Lung (tissue), 12 donors: ENCODE results near the gene FEM1C. TPM values are rescaled to one million over a fixed set of nuclear protein-coding genes. Genes with fewer than 3 reads are reported as not detected.

Experiments used
- ATAC-seq: fragments of 200-7000 bp; cut with Tn5 transposase; one replicate; pipeline ENCODE4 v1.9.1; 2020; ENCODE audit warnings: moderate number of reproducible peaks; ENCODE audit not compliant: insufficient read depth, low FRiP score
- DNase-seq, 3 donors: peaks; one replicate each; pipeline ENCODE4 v3.0.0-alpha.2; 2013 to 2017
- H3K27ac ChIP-seq, 2 donors: one replicate each; pipeline ENCODE4 v1.5.1; 2013; ENCODE audit warnings: mild to moderate bottlenecking in 2 of 2, moderate library complexity in 2 of 2, control low read depth in 1 of 2, inconsistent platforms in 1 of 2, low read depth in 1 of 2, low read length in 1 of 2
- H3K27me3 ChIP-seq, 3 donors: one replicate each; pipeline ENCODE4 v1.5.1; 2013; ENCODE audit warnings: low read length in 2 of 3; ENCODE audit not compliant: control insufficient read depth in 3 of 3, insufficient read depth in 3 of 3
- H3K36me3 ChIP-seq, 4 donors: one replicate each; pipeline ENCODE4 v1.5.1; 2013; ENCODE audit warnings: low read length in 4 of 4, mild to moderate bottlenecking in 1 of 4, moderate library complexity in 1 of 4; ENCODE audit not compliant: control insufficient read depth in 4 of 4, insufficient read depth in 4 of 4
- H3K4me1 ChIP-seq, 5 donors: one replicate each; pipeline ENCODE4 v1.5.1; 2013; ENCODE audit warnings: low read length in 5 of 5, mild to moderate bottlenecking in 2 of 5, moderate library complexity in 1 of 5; ENCODE audit not compliant: control insufficient read depth in 5 of 5, insufficient read depth in 5 of 5
- H3K4me3 ChIP-seq: one replicate; pipeline ENCODE4 v1.5.1; 2013; ENCODE audit warnings: mild to moderate bottlenecking, control low read depth, moderate library complexity
- H3K9ac ChIP-seq, 2 donors: one replicate each; pipeline ENCODE4 v1.5.1; 2013; ENCODE audit warnings: low read length in 2 of 2, control low read depth in 1 of 2; ENCODE audit not compliant: insufficient read depth in 1 of 2
- H3K9me3 ChIP-seq, 4 donors: one replicate each; pipeline ENCODE4 v1.5.1; 2013; ENCODE audit warnings: low read length in 3 of 4, mild to moderate bottlenecking in 1 of 4, moderate library complexity in 1 of 4; ENCODE audit not compliant: control insufficient read depth in 4 of 4, insufficient read depth in 3 of 4
- WGBS, 2 donors: extraction: QIAGEN DNeasy Blood & Tissue Kit; methylation state at CpG; one replicate each; pipeline ENCODE4 v1.1.7; 2013; 5-methylcytosine and 5-hydroxymethylcytosine counted together
- polyA plus RNA-seq, 2 donors: library from polyadenylated mRNA; stranded (reverse); fragments of 200-250 nt; gene quantifications; one replicate each; pipeline ENCODE4 v1.2.1, GENCODE V29; 2013
- total RNA-seq, 2 donors: library from RNA; depleted of rRNA in 1 of 2; stranded (reverse); fragments of >200 nt in 1 of 2; gene quantifications; one replicate each; pipeline ENCODE4 v1.2.1, GENCODE V29; 2014 to 2021
- TF ChIP-seq, protein P1 (sequence below): IDR thresholded peaks from 2 replicates; pipeline ENCODE4 v1.5.1; 2012; ENCODE audit warnings: mild to moderate bottlenecking; ENCODE audit errors: control extremely low read depth, extremely low read depth
- donor health status: control.
- donor health status: control.
- donor health status: Bipolar disorder and iron deficiency.
- donor health status: healthy.
- donor health status: DM: yes; HTN: yes; CAD: no.

FEM1C gene
- total and polyA plus RNA-seq, 4 donors: 8.0 to 47.9 (median 19.2) TPM

DNA sequence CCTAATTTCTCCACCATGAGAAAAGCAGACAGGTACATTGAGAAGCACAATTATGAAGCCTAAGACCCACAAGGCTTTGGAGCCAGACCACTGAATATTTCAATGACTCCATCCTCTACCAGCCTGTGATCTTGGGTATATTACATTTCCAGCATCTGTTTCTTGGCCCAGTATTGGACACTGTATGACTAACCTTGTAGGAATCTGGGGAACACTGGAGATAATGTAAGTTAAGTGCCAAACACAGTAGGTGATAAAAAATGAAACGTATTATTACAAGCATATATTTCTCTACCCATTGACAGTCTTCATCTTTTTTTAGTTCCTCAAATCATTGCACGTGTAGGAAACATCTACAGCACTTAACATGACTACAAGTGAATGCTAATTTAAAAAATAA is 28.6 kb upstream of the FEM1C start:
- no peaks in the 10 kb centered on the region for H3K27me3 ChIP-seq
- peaks cover 0 to 4% (median 0%) of the 10 kb centered on the region in 4 donors for H3K36me3 ChIP-seq
- H3K27ac ChIP-seq: no peak overlapping the region
- ATAC-seq (no peak), DNase-seq (no peak)
- H3K4me1 ChIP-seq: peaks cover 0 to 1% (median 0%) of the 10 kb centered on the region in 5 donors
- TF ChIP-seq, protein P1, sequence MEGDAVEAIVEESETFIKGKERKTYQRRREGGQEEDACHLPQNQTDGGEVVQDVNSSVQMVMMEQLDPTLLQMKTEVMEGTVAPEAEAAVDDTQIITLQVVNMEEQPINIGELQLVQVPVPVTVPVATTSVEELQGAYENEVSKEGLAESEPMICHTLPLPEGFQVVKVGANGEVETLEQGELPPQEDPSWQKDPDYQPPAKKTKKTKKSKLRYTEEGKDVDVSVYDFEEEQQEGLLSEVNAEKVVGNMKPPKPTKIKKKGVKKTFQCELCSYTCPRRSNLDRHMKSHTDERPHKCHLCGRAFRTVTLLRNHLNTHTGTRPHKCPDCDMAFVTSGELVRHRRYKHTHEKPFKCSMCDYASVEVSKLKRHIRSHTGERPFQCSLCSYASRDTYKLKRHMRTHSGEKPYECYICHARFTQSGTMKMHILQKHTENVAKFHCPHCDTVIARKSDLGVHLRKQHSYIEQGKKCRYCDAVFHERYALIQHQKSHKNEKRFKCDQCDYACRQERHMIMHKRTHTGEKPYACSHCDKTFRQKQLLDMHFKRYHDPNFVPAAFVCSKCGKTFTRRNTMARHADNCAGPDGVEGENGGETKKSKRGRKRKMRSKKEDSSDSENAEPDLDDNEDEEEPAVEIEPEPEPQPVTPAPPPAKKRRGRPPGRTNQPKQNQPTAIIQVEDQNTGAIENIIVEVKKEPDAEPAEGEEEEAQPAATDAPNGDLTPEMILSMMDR: no peak
- no peak overlapping the region for H3K4me3 ChIP-seq
- no peaks in the 10 kb centered on the region for H3K9me3 ChIP-seq
- WGBS, 2 donors: 78 to 81% methylated on average over 2 of the region's 2 CpGs
- H3K9ac ChIP-seq: no peak overlapping the region

DNA sequence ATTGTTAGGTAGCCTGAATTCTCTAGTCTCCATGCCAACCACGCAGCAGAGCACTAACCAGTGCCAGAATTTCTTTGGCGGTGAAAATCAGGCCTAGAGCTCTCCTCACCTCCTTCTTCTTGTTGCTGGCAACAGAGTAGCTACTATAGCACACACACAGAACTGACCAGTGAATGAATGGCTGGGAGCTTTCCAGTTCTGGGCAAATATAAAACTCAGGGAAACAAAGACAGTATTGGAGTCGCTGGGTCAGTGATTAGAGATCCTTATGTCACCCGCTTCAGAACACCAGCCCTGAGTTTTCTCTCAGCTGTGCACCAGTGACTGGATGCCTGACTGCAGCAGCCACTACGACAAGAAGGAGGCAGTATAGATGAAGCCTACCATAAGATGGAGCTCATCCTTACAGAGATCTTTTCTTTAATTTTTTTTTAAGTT is 26.9 kb upstream of the FEM1C start:
- Histone ChIP-seq H3K27ac (no peak overlapping the region), H3K4me3 (no peak overlapping the region), H3K9me3 (no peaks in the 10 kb centered on the region), H3K36me3 (no peaks in the 10 kb centered on the region), H3K4me1 (peaks cover 0 to 1% (median 0%) of the 10 kb centered on the region in 5 donors), H3K27me3 (no peaks in the 10 kb centered on the region), H3K9ac (no peak overlapping the region)
- ATAC-seq: no peak
- peak in 2 of 3 donors; percentile 20 to 28 for DNase-seq
- TF ChIP-seq, protein P1: no peak
- 86 to 88% methylated on average over 5 of the region's 5 CpGs for WGBS, 2 donors

DNA sequence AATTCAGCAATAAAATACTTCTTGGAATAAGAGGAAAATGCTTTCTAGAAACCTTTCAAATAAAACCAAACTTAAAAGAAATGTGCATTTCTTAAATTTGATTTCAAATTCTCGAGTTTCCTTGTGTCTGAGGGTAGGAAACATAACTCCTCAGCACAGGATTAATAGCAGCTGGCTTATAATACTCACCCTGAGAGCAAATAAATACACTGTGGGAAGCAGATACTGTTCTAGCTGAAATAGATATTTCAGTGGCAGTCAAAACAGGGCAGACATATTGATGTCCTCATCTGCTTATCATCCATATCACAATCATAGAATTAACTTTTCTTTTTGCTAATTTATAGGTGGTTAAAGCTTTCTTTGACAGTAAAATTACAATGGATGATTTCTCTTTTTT is 24.1 kb upstream of the FEM1C start:
- no peaks in the 10 kb centered on the region for H3K36me3 ChIP-seq
- H3K9me3 ChIP-seq: no peaks in the 10 kb centered on the region
- H3K4me1 ChIP-seq: peaks cover 0 to 1% (median 0%) of the 10 kb centered on the region in 5 donors
- no peak overlapping the region for H3K27ac ChIP-seq
- ATAC-seq (no peak), DNase-seq (no peak)
- H3K4me3 ChIP-seq: no peak overlapping the region
- TF ChIP-seq, protein P1: no peak
- no peak overlapping the region for H3K9ac ChIP-seq
- WGBS, 2 donors: 82 to 89% methylated on average over 1 of the region's 1 CpG
- no peaks in the 10 kb centered on the region for H3K27me3 ChIP-seq

DNA sequence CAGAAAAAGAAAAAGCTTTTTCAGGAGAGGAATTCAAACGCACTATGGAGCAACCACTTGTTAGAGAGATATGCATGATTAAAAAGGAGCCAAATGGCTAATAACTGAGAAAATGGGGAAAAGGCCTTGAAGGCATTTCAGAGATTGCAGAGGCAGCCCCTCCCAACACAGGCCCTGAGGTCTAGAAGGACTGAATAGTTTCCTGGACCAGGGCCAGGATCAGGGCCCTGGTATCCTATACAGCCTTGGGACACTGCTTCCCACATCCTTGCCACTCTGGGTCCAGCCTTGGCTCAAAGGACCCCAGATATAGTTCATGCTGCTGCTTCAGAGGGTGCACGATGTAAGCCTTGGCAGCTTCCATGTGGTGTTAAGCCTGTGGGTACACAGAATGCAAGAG is 20.7 kb upstream of the FEM1C start:
- no peaks in the 10 kb centered on the region for H3K9me3 ChIP-seq
- ATAC-seq: no peak
- no peak for DNase-seq
- TF ChIP-seq, protein P1: no peak
- H3K9ac ChIP-seq: no peak overlapping the region
- 91 to 92% methylated on average over 2 of the region's 2 CpGs for WGBS, 2 donors
- no peaks in the 10 kb centered on the region for H3K4me1 ChIP-seq
- no peaks in the 10 kb centered on the region for H3K36me3 ChIP-seq
- no peak overlapping the region for H3K4me3 ChIP-seq
- H3K27me3 ChIP-seq: no peaks in the 10 kb centered on the region
- H3K27ac ChIP-seq: no peak overlapping the region
